Fibroblast of skin of right quadriceps (primary cell): ENCODE data around the gene CPA5.
"Not testable (repeated sequence)": the region's sequence is repeated elsewhere in the genome, so short reads cannot be mapped to it uniquely, and the experiment has no call there.

Experiments used
- DNase-seq: peaks from one replicate; pipeline ENCODE4 v3.0.0-alpha.2; 2013

The CPA5 gene

GRCh38 chr7:130359276-130359857 lies 14.8 kb downstream of the CPA5 start:
- DNase-seq = no peak

DNA sequence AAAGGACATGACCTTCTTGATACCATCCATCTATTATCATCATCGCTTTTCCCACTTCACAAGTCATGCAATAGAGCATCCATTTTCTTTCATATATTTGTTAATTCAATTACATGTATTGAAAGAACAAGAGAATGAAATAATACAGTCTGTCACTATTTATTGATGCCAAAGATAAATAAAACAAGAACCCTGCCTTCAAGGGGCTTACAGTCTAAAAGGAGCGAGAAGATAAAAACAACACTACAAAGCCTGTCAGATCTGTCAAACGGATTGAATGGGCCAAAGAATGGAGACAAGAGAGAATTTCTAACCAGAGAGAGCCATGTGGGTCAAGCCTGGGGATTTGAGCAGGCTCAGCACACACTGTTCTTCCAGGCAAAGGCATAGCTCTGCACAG lies 15.9 kb downstream of the CPA5 start:
- no peak for DNase-seq

GRCh38 chr7:130361681-130362080 lies 17.1 kb downstream of the CPA5 start:
- DNase-seq = no peak

DNA sequence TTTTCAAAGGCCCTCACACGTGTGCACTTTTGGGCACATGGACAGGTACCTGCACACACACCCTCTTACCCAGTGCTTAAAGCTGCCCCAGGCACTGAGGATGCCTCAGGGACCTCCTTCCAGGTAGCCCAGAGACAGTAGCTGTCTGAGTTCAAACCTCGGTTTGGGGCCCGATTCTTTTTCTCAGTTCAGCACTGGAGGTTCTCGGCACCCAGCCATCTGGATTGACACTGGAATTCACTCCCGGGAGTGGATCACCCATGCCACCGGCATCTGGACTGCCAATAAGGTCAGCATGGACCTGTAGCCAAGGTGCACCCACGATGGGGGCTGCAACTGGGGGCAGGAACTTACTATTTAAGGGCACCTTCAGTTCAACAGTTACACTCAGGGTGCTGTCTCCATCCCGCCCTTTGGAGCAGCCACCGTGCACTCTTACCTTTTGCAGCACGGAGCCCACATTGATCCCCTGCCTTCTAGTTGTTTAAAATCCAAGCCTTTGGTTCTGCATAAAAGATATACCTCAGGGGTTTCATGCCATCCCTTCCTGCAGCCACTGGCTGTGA lies 17.7 kb downstream of the CPA5 start:
- DNase-seq = no peak

DNA sequence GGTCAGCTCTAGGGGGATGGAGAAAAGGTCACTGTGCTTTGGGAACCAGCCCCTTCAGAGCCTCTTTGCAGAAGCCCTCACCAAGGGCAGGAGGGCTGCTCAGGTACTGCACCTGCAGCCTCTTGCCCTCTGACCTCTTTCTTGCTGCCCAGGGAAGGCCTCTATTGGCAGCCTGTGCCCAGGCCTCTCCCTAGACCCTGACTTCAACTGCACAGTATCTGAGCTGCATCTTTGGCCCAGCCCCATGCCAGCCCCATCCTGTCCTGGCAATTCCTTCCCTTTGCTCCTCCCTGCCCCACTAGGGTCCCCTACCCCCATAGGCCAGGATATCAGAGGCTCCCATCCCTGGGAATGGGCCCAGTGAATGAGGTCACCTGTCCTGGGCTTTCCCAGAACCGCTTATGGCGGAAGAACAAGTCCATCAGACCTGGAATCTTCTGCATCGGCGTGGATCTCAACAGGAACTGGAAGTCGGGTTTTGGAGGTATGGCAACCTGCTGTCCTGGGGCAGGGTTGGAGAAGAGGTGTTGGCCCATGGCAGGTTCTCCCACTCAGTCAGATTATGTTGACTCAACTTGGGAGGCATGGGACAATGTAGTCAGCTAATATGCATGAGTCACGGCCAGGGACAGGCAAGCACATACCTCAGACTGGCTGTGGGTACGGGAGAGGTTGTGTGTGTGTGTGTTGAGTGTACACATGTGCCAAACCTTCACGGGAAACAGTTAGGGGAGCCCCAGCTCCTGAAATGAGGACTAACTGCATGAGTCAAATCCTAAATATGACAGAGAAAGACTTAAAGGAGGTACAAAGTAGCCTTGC lies 18.6 kb downstream of the CPA5 start:
- peak; percentile 98 for DNase-seq

GRCh38 chr7:130364451-130364850 lies 19.8 kb downstream of the CPA5 start:
- no peak for DNase-seq

GRCh38 chr7:130365088-130365487 lies 20.5 kb downstream of the CPA5 start:
- no peak for DNase-seq

GRCh38 chr7:130365511-130366441 lies 21.2 kb downstream of the CPA5 start:
- peak; percentile 94 for DNase-seq

- DNase-seq = no peak
These were observed 21.9 kb downstream of the CPA5 start for GRCh38 chr7:130366564-130366963.

- no peak for DNase-seq
These were observed 22.6 kb downstream of the CPA5 start for GRCh38 chr7:130367088-130367755.

DNA sequence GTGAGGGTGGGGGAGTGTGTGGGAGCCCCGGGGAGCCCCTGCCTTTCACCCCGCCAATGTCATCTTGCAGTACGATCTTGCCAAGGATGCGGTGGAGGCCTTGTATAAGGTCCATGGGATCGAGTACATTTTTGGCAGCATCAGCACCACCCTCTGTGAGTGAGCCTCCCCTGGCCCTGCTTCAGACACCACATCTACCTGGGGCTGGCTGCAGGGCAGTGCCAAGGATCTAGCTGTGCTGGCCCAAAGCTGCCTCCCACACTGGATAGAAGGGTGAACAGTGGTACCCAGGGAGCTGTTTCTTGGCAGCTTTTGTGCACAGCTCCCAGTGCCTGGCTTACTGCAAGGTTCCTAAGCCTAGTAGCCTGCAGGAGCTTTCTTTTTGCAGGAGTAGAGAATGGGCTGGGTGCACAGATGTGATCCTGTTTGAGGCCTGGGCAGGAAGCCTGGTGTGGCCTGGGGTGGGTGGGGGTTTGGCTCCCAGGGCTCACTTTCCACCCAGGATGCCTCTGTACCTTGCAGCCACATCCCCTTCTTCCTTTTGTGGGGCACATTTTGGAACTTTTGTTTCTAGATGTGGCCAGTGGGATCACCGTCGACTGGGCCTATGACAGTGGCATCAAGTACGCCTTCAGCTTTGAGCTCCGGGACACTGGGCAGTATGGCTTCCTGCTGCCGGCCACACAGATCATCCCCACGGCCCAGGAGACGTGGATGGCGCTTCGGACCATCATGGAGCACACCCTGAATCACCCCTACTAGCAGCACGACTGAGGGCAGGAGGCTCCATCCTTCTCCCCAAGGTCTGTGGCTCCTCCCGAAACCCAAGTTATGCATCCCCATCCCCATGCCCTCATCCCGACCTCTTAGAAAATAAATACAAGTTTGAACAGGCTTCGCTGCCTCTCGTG lies 23.5 kb downstream of the CPA5 start:
- no peak for DNase-seq

DNA sequence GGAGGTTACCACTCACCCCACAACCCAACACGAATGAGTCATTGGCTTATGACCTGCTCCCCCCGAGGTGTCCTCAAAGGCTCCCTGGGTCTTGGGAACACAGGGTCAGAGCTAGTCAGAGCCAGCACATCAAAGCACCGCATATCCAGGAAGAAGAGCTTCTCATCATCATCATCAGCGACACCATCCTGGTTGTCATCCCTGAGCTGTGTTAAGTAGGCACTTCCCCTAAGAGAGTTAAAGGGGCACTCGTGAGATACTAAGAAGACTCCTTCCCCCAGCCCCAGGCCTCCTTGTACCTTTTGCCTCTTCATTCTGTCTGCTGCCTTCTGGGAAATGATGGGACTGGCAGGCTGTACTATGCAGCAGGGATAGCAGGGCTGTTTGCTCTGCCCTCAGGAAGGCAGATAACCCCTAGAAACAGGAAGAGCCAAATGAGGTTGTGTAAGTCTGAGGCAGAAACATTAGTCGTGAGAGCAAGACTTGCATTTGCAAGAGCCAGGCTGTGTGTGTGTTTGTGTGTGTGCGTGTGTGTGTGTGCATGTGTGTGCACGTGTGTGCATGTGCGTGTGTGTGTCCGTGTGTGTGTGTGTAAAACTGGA lies 24.6 kb downstream of the CPA5 start:
- peak; percentile 96 for DNase-seq

- peak; percentile 44 for DNase-seq
These were observed 25.4 kb downstream of the CPA5 start for GRCh38 chr7:130369831-130370550.

DNA sequence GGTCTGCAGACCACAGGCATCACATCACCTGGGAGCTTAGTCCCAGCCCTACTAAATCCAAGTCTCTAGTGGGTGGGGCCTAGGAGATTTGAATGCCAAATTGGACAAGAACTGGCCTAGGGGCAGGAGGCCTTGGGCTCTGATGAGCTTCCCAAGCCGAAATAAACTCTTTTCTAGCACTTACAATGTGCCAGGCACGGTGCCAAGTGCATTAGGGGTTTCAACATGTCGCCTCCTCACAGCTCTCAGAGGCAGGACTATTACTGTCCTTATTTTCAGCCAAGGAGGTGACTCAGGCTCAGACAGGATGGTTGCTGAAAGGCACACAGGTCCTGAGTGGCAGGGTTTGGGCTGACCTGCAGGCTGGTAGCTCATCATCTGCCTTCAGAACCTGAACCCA lies 26.4 kb downstream of the CPA5 start:
- peak; percentile 63 for DNase-seq

- DNase-seq = no peak
These were observed 28.0 kb downstream of the CPA5 start for GRCh38 chr7:130372402-130373165.

DNA sequence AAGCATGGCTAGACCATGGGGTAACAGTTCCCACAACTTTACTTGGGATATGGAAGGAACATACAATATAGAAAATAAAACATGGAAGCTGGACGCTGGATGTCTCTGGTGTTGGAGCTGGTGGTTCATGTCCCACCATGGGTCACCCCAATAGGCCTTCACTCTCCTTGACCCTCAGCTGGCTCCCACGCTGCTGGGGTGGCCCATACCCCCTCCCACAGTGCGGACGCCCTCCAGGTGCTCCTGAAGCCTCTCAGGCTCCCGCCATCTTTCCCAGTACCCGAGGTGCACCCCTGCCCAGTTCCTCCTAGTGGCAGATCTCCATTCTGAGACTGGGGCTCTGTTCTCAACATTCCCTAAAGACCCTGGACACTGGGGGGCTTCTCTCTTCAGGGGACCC lies 29.9 kb downstream of the CPA5 start:
- no peak for DNase-seq

DNA sequence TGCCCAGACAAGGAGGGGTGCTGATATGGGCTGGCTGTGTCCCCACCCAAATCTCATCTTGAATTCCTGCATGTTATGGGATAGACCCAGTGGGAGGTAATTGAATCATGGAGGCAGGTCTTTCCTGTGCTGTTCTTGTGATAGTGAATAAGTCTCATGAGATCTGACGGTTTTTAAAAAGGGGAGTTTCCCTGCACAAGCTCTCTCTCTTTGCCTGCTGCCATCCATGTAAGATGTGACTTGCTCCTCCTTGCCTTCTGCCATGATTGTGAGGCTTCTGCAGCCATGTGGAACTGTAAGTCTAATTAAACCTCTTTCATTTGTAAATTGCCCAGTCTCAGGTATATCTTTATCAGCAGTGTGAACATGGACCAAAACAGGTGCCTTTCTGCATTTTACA lies 31.8 kb downstream of the CPA5 start:
- not testable (repeated sequence) for DNase-seq

GRCh38 chr7:130377178-130377577 lies 32.6 kb downstream of the CPA5 start:
- DNase-seq = no peak

GRCh38 chr7:130379019-130379418 lies 34.4 kb downstream of the CPA5 start:
- no peak for DNase-seq

- DNase-seq = no peak
These were observed 34.9 kb downstream of the CPA5 start for GRCh38 chr7:130379532-130379920.
